DOHH2 (cell line): ENCODE results near the gene MAGEC1.

Source experiments
- CTCF ChIP-seq: fragments of 200-600 bp; sonication (generic); IDR thresholded peaks from one replicate; pipeline ENCODE4 v1.5.1; 2014; ENCODE audit warnings: antibody characterized with exemption, mild to moderate bottlenecking, low read depth, low read length; ENCODE audit not compliant: poor library complexity, severe bottlenecking
- EZH2phosphoT487 ChIP-seq: fragments of 200-600 bp; sonication (generic); IDR thresholded peaks from 2 replicates; pipeline ENCODE4 v1.6.1; 2017; ENCODE audit warnings: borderline replicate concordance, mild to moderate bottlenecking, antibody characterized with exemption, low read length, moderate library complexity, mixed read lengths

- no peak for TF ChIP-seq CTCF
- TF ChIP-seq EZH2phosphoT487 = no peak
Measured at GRCh38 chrX:141928432-141928831, 24.7 kb downstream of the MAGEC1 start.
